ENCODE measurements around the gene MOXD1. TPM values are rescaled to one million over a fixed set of nuclear protein-coding genes. Genes with fewer than 3 reads are reported as not detected.

MOXD1 gene
- total RNA-seq, 1 donor from 2014 or later, result 0.75 TPM

DNA sequence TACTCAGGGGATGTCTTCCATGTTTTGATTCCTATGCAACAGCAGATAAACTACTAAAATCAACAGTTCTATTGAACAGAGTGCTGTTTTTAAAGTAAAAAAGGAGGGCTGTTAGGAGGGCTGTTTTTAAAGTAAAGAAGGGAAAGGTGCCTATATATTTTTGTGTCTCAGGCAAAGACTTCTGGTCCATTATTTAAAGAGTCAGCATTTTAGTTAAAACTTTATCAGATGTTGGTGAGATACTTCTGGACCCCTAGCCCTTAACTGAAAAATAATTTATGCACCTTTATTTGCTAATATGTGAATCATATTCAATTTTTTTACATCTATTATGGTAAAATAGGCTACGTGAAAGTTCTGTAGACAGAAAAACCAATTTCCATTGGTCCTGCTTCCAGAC lies 144.8 kb downstream of the MOXD1 start:
- H3K27ac ChIP-seq, result no peak overlapping the region
- no peaks in the 10 kb centered on the region for H3K9me3 ChIP-seq
- DNase-seq (ENCODE audit: low spot score in 2 of 2), result no peak
- TF ChIP-seq, protein P1, sequence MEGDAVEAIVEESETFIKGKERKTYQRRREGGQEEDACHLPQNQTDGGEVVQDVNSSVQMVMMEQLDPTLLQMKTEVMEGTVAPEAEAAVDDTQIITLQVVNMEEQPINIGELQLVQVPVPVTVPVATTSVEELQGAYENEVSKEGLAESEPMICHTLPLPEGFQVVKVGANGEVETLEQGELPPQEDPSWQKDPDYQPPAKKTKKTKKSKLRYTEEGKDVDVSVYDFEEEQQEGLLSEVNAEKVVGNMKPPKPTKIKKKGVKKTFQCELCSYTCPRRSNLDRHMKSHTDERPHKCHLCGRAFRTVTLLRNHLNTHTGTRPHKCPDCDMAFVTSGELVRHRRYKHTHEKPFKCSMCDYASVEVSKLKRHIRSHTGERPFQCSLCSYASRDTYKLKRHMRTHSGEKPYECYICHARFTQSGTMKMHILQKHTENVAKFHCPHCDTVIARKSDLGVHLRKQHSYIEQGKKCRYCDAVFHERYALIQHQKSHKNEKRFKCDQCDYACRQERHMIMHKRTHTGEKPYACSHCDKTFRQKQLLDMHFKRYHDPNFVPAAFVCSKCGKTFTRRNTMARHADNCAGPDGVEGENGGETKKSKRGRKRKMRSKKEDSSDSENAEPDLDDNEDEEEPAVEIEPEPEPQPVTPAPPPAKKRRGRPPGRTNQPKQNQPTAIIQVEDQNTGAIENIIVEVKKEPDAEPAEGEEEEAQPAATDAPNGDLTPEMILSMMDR (IDR thresholded peaks at IDR 0.05), result no peak
- H3K4me3 ChIP-seq, result no peak overlapping the region
- H3K4me1 ChIP-seq, result no peaks in the 10 kb centered on the region
- no peaks in the 10 kb centered on the region for H3K36me3 ChIP-seq
- intact Hi-C loops (cut with DNase I), result no loop called here
- H3K27me3 ChIP-seq, result no peaks in the 10 kb centered on the region

DNA sequence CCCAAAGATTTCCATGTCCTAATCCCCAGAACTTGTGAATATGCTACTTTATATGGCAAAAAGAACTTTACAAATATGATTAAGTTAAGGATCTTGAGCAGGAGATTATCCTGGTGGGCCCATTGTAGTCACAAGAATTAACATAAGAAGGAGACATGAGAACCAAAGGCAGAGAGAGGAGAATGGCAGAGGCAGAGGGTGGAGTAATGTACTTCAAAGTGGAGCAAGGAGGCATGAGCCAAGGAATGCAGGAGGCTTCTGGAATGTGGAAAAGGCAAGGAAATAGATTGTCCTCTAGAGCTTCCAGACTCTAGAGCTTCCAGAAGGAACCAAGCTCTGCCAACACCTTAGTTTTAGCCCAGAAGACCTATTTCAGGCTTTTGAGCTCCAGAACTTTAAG lies 147.4 kb downstream of the MOXD1 start:
- Histone ChIP-seq H3K9me3 (no peaks in the 10 kb centered on the region), H3K36me3 (no peaks in the 10 kb centered on the region), H3K27ac (no peak overlapping the region), H3K27me3 (no peaks in the 10 kb centered on the region), H3K4me3 (no peak overlapping the region), H3K4me1 (no peaks in the 10 kb centered on the region)
- intact Hi-C loops (cut with DNase I), result no loop called here
- TF ChIP-seq, protein P1 (IDR thresholded peaks at IDR 0.05), result no peak
- no peak for DNase-seq (ENCODE audit: low spot score in 2 of 2)

DNA sequence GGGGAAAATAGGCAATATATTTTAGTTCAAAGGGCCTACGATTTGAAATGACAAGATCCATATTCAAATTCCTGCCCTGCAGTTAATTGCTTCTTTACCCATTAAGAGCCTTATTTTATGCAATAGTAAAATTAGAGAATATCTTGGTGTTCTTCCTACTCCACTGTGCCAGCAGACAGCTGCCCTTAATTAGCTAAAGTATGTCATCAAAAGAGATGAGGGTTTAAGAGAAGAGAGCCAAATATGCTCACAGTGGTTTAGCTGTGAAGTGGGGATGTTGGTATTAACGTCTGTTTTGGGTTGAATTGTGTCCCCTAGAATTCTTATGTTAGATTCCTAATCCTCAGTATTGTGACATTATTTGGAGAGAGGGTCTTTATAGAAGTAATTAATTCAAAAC lies 148.1 kb downstream of the MOXD1 start:
- TF ChIP-seq, protein P1 (IDR thresholded peaks at IDR 0.05), result no peak
- no peaks in the 10 kb centered on the region for H3K4me1 ChIP-seq
- H3K27ac ChIP-seq, result no peak overlapping the region
- intact Hi-C loops (cut with DNase I), result no loop called here
- H3K4me3 ChIP-seq, result no peak overlapping the region
- no peak for DNase-seq (ENCODE audit: low spot score in 2 of 2)
- H3K9me3 ChIP-seq, result no peaks in the 10 kb centered on the region
- no peaks in the 10 kb centered on the region for H3K27me3 ChIP-seq
- H3K36me3 ChIP-seq, result no peaks in the 10 kb centered on the region

DNA sequence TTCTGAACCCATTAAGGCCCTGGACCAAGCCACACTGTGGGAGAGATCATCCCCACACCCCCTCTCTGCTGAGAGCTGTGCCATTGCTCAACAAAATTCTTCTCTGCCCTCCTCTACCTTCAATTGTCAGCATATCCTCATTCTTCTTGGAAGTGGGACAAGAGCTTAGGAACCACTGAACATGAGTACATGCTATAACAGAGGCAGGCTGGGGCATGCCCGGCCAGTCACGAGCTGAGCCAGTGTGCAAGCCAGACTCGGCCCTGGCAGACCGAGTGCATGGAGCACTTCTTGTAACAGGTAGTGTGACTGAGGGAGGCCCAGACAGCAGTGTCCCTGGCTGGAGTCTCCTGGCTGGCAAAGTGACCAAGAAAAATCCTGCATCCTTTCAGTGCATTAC lies 149.2 kb downstream of the MOXD1 start:
- no peaks in the 10 kb centered on the region for H3K4me1 ChIP-seq
- no peaks in the 10 kb centered on the region for H3K36me3 ChIP-seq
- intact Hi-C loops (cut with DNase I), result no loop called here
- no peaks in the 10 kb centered on the region for H3K9me3 ChIP-seq
- no peaks in the 10 kb centered on the region for H3K27me3 ChIP-seq
- H3K27ac ChIP-seq, result no peak overlapping the region
- DNase-seq (ENCODE audit: low spot score in 2 of 2), result no peak
- TF ChIP-seq, protein P1 (IDR thresholded peaks at IDR 0.05), result no peak
- no peak overlapping the region for H3K4me3 ChIP-seq

DNA sequence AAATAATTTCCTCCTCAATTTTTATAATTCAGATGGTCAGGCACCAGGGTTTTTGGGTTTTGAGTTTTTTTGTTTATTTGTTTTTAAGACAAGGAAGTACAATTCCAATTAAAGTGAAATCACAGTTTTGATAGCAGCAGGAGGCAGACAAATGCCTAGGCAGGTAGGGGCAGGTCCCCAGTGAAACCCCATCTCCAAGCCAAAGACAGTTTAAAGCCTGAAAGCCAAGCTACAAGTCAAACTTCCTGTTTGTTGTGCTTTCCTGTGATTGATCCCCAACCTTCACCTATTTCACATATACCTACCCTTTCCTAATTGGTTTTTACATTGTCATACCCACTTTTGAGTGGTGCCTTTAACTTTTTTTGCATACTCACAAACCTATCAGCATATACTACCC lies 149.6 kb downstream of the MOXD1 start:
- no peak for DNase-seq (ENCODE audit: low spot score in 2 of 2)
- intact Hi-C loops (cut with DNase I), result no loop called here
- TF ChIP-seq, protein P1 (IDR thresholded peaks at IDR 0.05), result no peak

More for the DNA sequence above, 149.6 kb downstream of the MOXD1 start:
- Histone ChIP-seq H3K9me3 (no peaks in the 10 kb centered on the region), H3K36me3 (no peaks in the 10 kb centered on the region), H3K4me3 (no peak overlapping the region), H3K27me3 (no peaks in the 10 kb centered on the region), H3K27ac (no peak overlapping the region), H3K4me1 (no peaks in the 10 kb centered on the region)
